ENCODE measurements around the gene TNS2.

The TNS2 gene

DNA sequence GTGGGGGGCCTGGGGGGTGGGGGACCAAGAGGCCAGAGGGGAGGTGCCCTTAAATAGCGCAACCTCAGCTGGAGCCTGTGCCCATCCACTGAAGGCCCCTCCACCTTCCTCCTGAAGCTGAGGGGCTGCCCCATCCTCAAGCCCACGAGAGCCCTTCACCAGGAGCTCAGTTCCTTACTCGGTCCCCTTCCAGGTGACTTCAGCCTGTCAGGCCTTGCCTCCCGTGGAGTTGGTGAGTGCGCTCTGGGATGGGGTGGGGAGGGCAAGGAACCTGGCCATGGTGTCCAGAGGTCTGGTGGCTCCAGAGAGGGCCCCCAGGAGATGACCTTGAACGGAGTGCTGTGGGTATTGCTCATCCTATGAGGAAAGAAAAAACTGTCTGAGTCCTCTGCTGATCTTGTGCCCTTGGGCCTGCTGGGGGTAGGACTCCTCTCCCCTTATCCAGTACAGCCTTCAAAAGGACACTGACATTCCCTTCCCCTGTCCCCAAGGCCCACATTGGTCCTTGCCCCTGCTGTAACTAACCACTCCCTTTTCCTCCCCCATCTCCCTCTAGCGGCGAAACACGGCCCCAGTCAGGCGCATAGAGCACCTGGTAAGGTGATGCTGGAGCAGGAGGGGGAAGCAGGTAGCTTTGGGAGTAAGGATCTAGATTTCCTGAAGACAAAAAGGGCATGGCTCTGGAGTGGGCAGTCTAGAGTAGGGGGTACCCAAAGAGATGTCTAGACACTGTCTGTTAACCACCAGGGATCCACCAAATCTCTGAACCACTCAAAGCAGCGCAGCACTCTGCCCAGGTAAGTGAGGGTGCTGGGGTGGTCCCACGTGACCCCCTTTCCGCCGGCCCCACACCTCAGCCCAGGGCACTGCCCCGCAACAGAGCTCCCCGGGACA lies 3.6 kb downstream of the TNS2 start (continued):
- TF ChIP-seq ZNF366 (tag by site-specific recombination; conservative IDR thresholded peaks at IDR 0.05): no peak
- TF ChIP-seq ZNF837 (tag by site-specific recombination; IDR thresholded peaks at IDR 0.05): no peak
- TF ChIP-seq, protein P1, sequence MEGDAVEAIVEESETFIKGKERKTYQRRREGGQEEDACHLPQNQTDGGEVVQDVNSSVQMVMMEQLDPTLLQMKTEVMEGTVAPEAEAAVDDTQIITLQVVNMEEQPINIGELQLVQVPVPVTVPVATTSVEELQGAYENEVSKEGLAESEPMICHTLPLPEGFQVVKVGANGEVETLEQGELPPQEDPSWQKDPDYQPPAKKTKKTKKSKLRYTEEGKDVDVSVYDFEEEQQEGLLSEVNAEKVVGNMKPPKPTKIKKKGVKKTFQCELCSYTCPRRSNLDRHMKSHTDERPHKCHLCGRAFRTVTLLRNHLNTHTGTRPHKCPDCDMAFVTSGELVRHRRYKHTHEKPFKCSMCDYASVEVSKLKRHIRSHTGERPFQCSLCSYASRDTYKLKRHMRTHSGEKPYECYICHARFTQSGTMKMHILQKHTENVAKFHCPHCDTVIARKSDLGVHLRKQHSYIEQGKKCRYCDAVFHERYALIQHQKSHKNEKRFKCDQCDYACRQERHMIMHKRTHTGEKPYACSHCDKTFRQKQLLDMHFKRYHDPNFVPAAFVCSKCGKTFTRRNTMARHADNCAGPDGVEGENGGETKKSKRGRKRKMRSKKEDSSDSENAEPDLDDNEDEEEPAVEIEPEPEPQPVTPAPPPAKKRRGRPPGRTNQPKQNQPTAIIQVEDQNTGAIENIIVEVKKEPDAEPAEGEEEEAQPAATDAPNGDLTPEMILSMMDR (tag by site-specific recombination; IDR thresholded peaks at IDR 0.05): peak; percentile 71
- TF ChIP-seq PATZ1 (tag by site-specific recombination; IDR thresholded peaks at IDR 0.05): no peak; the same call in none of the 2 replicates
- no peak for TF ChIP-seq MEIS1 (CRISPR knock-in tag; IDR thresholded peaks at IDR 0.05; ENCODE audit: borderline replicate concordance)
- TF ChIP-seq, protein P2, sequence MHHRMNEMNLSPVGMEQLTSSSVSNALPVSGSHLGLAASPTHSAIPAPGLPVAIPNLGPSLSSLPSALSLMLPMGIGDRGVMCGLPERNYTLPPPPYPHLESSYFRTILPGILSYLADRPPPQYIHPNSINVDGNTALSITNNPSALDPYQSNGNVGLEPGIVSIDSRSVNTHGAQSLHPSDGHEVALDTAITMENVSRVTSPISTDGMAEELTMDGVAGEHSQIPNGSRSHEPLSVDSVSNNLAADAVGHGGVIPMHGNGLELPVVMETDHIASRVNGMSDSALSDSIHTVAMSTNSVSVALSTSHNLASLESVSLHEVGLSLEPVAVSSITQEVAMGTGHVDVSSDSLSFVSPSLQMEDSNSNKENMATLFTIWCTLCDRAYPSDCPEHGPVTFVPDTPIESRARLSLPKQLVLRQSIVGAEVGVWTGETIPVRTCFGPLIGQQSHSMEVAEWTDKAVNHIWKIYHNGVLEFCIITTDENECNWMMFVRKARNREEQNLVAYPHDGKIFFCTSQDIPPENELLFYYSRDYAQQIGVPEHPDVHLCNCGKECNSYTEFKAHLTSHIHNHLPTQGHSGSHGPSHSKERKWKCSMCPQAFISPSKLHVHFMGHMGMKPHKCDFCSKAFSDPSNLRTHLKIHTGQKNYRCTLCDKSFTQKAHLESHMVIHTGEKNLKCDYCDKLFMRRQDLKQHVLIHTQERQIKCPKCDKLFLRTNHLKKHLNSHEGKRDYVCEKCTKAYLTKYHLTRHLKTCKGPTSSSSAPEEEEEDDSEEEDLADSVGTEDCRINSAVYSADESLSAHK (tag by site-specific recombination; IDR thresholded peaks at IDR 0.05): no peak
- no peak for TF ChIP-seq ZNF544 (tag by site-specific recombination; IDR thresholded peaks at IDR 0.05)
- TF ChIP-seq ZNF169 (tag by site-specific recombination; IDR thresholded peaks at IDR 0.05): no peak
- no peak for TF ChIP-seq YY1 (tag by site-specific recombination; IDR thresholded peaks at IDR 0.05)
- TF ChIP-seq, protein P3, sequence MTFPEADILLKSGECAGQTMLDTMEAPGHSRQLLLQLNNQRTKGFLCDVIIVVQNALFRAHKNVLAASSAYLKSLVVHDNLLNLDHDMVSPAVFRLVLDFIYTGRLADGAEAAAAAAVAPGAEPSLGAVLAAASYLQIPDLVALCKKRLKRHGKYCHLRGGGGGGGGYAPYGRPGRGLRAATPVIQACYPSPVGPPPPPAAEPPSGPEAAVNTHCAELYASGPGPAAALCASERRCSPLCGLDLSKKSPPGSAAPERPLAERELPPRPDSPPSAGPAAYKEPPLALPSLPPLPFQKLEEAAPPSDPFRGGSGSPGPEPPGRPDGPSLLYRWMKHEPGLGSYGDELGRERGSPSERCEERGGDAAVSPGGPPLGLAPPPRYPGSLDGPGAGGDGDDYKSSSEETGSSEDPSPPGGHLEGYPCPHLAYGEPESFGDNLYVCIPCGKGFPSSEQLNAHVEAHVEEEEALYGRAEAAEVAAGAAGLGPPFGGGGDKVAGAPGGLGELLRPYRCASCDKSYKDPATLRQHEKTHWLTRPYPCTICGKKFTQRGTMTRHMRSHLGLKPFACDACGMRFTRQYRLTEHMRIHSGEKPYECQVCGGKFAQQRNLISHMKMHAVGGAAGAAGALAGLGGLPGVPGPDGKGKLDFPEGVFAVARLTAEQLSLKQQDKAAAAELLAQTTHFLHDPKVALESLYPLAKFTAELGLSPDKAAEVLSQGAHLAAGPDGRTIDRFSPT (tag by site-specific recombination; IDR thresholded peaks at IDR 0.05): no peak
- TF ChIP-seq ZFP37 (tag by site-specific recombination; IDR thresholded peaks at IDR 0.05): no peak
- TF ChIP-seq ZNF580 (tag by site-specific recombination; IDR thresholded peaks at IDR 0.05): no peak
- TF ChIP-seq OVOL3 (tag by site-specific recombination; IDR thresholded peaks at IDR 0.05): no peak
- no peak for TF ChIP-seq ZBTB48 (tag by site-specific recombination; IDR thresholded peaks at IDR 0.05)
- peak; percentile 81 for TF ChIP-seq SCRT2 (tag by site-specific recombination; IDR thresholded peaks at IDR 0.05)
- TF ChIP-seq ZNF148 (tag by site-specific recombination; IDR thresholded peaks at IDR 0.05; ENCODE audit: borderline replicate concordance): no peak
- peak; percentile 37 for TF ChIP-seq GLIS1 (tag by site-specific recombination; IDR thresholded peaks at IDR 0.05)
- TF ChIP-seq ZNF558 (tag by site-specific recombination; IDR thresholded peaks at IDR 0.05): no peak
- TF ChIP-seq ZBTB21 (tag by site-specific recombination; IDR thresholded peaks at IDR 0.05): no peak
- no peak for TF ChIP-seq IKZF3 (tag by site-specific recombination; IDR thresholded peaks at IDR 0.05)
- TF ChIP-seq ZNF658 (tag by site-specific recombination; IDR thresholded peaks at IDR 0.05): no peak
- 0 out of 2 replicates have a peak, but pooled peaks have one; percentile 9 for TF ChIP-seq PRDM10 (tag by site-specific recombination; IDR thresholded peaks at IDR 0.05)
- no peak for TF ChIP-seq HOXA7 (CRISPR knock-in tag; IDR thresholded peaks at IDR 0.05; ENCODE audit: borderline replicate concordance)
- no peak for TF ChIP-seq ZNF792 (tag by site-specific recombination; IDR thresholded peaks at IDR 0.05)
